MM.1S (cell line): Measurements from ENCODE around the gene MYRIP.

Experiments used
- EZH2 ChIP-seq: fragments of 300-600 bp; sonication (generic); optimal IDR thresholded peaks from 2 replicates; pipeline ENCODE3; 2017; ENCODE audit warnings: low read depth, mild to moderate bottlenecking, antibody characterized with exemption, low read length, mixed read lengths
- TF ChIP-seq, protein P1 (sequence below): fragments of 300-600 bp; sonication (generic); IDR thresholded peaks from 2 replicates; pipeline ENCODE4 v1.5.1; 2016; ENCODE audit warnings: antibody characterized with exemption, low read length, mixed read lengths

DNA sequence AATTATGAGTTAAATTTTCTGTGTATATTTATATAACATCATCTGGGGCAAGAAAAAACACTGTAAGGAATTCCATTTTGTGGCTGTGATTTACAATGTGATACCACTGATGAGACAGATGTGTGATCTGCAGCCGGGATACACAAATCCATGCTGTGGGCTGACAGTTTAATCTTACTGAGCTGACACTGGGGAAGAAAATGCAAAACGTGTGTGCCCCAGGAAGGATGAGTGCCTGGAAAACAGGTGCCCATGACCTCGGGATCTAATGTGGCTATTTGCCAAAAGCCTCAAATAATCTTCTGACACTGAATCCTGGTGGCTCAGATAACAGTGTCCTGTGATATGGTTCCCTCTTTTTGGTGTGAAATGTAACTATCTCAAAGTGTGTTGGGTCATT, 10.5 kb downstream of the MYRIP start:
- TF ChIP-seq, protein P1, sequence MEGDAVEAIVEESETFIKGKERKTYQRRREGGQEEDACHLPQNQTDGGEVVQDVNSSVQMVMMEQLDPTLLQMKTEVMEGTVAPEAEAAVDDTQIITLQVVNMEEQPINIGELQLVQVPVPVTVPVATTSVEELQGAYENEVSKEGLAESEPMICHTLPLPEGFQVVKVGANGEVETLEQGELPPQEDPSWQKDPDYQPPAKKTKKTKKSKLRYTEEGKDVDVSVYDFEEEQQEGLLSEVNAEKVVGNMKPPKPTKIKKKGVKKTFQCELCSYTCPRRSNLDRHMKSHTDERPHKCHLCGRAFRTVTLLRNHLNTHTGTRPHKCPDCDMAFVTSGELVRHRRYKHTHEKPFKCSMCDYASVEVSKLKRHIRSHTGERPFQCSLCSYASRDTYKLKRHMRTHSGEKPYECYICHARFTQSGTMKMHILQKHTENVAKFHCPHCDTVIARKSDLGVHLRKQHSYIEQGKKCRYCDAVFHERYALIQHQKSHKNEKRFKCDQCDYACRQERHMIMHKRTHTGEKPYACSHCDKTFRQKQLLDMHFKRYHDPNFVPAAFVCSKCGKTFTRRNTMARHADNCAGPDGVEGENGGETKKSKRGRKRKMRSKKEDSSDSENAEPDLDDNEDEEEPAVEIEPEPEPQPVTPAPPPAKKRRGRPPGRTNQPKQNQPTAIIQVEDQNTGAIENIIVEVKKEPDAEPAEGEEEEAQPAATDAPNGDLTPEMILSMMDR = no peak
- TF ChIP-seq EZH2 = no peak
